ENCODE data around the gene MYCBP. TPM values are rescaled to one million over a fixed set of nuclear protein-coding genes. Genes with fewer than 3 reads are reported as not detected.

The MYCBP gene
- total and polyA plus RNA-seq, 2 experiments from 2014 or later, result 33.6 to 82.3 TPM

DNA sequence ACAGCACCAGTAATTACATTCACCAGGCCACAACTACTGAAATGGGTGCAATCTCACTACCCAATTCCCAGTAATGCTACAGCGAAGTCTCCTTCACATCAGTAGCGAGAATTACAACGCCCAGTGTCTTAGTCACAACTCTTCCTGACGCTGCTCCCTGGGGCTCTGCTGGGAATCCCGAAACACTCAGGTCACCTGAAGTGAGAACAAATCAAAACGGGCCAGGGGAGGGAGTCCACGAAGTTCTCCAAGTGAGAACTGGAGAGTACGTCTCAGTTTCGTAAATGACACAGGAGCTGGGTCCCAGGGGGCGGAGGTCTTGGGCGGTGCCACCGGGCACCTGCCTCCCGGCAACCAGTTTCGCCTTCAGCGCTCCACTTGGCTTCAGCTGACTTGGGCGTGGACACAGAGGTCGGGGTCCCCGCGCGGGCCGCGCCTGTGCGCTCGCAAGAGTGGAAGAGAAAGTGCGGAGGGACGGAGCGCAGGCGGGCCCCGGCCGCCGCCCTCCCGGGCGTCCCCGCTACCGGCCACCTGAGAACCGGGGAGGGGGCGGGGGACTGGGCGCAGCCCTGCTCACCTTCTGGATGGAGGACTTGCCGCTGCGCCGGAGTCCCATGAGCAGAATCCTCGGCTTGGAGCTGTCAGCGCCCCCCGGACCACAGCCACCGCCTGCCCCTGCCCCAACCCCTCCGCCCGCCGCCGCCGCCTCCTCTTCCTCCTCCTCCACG is 14.2 kb downstream of the MYCBP start (continued):
- TF ChIP-seq STAT1 (IDR thresholded peaks at IDR 0.05; ENCODE audit: unreplicated experiment) (no peak), JUNB (IDR thresholded peaks at IDR 0.05; ENCODE audit: unreplicated experiment) (no peak), NANOG (IDR thresholded peaks at IDR 0.05; ENCODE audit: borderline replicate concordance) (no peak), CREB1 (CRISPR knock-in tag; IDR thresholded peaks at IDR 0.05; ENCODE audit: low read depth) (no peak), ZNF114 (CRISPR knock-in tag; IDR thresholded peaks at IDR 0.05) (no peak), EZH2 (IDR thresholded peaks at IDR 0.05; ENCODE audit: low read depth, unreplicated experiment) (no peak)
- TF ChIP-seq, protein P1, sequence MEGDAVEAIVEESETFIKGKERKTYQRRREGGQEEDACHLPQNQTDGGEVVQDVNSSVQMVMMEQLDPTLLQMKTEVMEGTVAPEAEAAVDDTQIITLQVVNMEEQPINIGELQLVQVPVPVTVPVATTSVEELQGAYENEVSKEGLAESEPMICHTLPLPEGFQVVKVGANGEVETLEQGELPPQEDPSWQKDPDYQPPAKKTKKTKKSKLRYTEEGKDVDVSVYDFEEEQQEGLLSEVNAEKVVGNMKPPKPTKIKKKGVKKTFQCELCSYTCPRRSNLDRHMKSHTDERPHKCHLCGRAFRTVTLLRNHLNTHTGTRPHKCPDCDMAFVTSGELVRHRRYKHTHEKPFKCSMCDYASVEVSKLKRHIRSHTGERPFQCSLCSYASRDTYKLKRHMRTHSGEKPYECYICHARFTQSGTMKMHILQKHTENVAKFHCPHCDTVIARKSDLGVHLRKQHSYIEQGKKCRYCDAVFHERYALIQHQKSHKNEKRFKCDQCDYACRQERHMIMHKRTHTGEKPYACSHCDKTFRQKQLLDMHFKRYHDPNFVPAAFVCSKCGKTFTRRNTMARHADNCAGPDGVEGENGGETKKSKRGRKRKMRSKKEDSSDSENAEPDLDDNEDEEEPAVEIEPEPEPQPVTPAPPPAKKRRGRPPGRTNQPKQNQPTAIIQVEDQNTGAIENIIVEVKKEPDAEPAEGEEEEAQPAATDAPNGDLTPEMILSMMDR (conservative IDR thresholded peaks at IDR 0.05; ENCODE audit: low read depth in 2 of 2), result no peak
- TF ChIP-seq, protein P2, sequence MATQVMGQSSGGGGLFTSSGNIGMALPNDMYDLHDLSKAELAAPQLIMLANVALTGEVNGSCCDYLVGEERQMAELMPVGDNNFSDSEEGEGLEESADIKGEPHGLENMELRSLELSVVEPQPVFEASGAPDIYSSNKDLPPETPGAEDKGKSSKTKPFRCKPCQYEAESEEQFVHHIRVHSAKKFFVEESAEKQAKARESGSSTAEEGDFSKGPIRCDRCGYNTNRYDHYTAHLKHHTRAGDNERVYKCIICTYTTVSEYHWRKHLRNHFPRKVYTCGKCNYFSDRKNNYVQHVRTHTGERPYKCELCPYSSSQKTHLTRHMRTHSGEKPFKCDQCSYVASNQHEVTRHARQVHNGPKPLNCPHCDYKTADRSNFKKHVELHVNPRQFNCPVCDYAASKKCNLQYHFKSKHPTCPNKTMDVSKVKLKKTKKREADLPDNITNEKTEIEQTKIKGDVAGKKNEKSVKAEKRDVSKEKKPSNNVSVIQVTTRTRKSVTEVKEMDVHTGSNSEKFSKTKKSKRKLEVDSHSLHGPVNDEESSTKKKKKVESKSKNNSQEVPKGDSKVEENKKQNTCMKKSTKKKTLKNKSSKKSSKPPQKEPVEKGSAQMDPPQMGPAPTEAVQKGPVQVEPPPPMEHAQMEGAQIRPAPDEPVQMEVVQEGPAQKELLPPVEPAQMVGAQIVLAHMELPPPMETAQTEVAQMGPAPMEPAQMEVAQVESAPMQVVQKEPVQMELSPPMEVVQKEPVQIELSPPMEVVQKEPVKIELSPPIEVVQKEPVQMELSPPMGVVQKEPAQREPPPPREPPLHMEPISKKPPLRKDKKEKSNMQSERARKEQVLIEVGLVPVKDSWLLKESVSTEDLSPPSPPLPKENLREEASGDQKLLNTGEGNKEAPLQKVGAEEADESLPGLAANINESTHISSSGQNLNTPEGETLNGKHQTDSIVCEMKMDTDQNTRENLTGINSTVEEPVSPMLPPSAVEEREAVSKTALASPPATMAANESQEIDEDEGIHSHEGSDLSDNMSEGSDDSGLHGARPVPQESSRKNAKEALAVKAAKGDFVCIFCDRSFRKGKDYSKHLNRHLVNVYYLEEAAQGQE (IDR thresholded peaks at IDR 0.05; ENCODE audit: unreplicated experiment), result no peak

DNA sequence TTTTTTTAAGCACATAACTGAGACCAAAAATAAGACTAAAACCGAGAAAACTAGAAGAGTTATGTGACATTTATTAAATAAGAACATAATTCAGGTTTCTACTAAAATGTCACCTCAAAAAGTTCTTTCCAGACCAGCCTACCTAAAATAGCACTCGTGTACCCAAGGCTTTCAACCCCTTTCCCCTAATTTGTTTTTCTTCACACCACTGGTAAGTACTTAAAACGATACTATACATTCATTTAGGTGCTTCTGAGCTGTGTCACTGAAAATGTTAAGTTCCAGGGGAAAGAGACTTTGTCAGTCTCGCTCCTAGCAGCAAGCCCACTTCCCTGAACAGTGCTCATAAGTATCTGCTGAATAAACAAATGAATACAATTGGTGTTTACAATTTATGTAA is 20.4 kb downstream of the MYCBP start:
- Mint-ChIP-seq H3K27me3 (ENCODE audit: insufficient read depth, low read depth, poor library complexity) (no peaks in the 10 kb centered on the region), H3K36me3 (ENCODE audit: low read depth) (peaks cover 24% of the 10 kb centered on the region; the same call in 2 of the 3 replicates), H3K9me3 (no peaks in the 10 kb centered on the region), H3K27ac (no peak overlapping the region), H3K4me3 (no peak overlapping the region), H3K4me1 (0 out of 3 replicates have a peak, but pooled peaks cover 2% of the 10 kb centered on the region)
- H3K4me2 ChIP-seq, result no peak overlapping the region
- DNase-seq (ENCODE audit: low spot score) (no peak), ATAC-seq (no peak)
- H3K4me1 ChIP-seq (ENCODE audit: insufficient read depth), result no peaks in the 10 kb centered on the region
- H3K9me2 ChIP-seq (ENCODE audit: insufficient read depth), result no peaks in the 10 kb centered on the region
- H4K20me1 ChIP-seq (replicated peaks; ENCODE audit: insufficient read depth), result peaks cover 19% of the 10 kb centered on the region; the same call in 1 of the 2 replicates
- no peak overlapping the region for H3K27ac ChIP-seq (ENCODE audit: low read depth)
- no peak overlapping the region for H2AFZ ChIP-seq
- H3K79me2 ChIP-seq (replicated peaks; ENCODE audit: insufficient read depth), result peaks cover 16% of the 10 kb centered on the region
- H3K4me3 ChIP-seq, result no peak overlapping the region
- no peaks in the 10 kb centered on the region for H3F3A ChIP-seq (replicated peaks; ENCODE audit: low read depth)
- H3K27me3 ChIP-seq (ENCODE audit: insufficient read depth), result no peaks in the 10 kb centered on the region
- H3K36me3 ChIP-seq (ENCODE audit: insufficient read depth), result peaks cover 44% of the 10 kb centered on the region; the same call in 1 of the 2 replicates
- TF ChIP-seq CREB1 (CRISPR knock-in tag; IDR thresholded peaks at IDR 0.05; ENCODE audit: low read depth) (no peak), ZNF331 (CRISPR knock-in tag; IDR thresholded peaks at IDR 0.05; ENCODE audit: low read depth) (no peak), ZNF114 (CRISPR knock-in tag; IDR thresholded peaks at IDR 0.05) (no peak)
- TF ChIP-seq, protein P1 (conservative IDR thresholded peaks at IDR 0.05; ENCODE audit: low read depth in 2 of 2), result no peak
- TF ChIP-seq, protein P3, sequence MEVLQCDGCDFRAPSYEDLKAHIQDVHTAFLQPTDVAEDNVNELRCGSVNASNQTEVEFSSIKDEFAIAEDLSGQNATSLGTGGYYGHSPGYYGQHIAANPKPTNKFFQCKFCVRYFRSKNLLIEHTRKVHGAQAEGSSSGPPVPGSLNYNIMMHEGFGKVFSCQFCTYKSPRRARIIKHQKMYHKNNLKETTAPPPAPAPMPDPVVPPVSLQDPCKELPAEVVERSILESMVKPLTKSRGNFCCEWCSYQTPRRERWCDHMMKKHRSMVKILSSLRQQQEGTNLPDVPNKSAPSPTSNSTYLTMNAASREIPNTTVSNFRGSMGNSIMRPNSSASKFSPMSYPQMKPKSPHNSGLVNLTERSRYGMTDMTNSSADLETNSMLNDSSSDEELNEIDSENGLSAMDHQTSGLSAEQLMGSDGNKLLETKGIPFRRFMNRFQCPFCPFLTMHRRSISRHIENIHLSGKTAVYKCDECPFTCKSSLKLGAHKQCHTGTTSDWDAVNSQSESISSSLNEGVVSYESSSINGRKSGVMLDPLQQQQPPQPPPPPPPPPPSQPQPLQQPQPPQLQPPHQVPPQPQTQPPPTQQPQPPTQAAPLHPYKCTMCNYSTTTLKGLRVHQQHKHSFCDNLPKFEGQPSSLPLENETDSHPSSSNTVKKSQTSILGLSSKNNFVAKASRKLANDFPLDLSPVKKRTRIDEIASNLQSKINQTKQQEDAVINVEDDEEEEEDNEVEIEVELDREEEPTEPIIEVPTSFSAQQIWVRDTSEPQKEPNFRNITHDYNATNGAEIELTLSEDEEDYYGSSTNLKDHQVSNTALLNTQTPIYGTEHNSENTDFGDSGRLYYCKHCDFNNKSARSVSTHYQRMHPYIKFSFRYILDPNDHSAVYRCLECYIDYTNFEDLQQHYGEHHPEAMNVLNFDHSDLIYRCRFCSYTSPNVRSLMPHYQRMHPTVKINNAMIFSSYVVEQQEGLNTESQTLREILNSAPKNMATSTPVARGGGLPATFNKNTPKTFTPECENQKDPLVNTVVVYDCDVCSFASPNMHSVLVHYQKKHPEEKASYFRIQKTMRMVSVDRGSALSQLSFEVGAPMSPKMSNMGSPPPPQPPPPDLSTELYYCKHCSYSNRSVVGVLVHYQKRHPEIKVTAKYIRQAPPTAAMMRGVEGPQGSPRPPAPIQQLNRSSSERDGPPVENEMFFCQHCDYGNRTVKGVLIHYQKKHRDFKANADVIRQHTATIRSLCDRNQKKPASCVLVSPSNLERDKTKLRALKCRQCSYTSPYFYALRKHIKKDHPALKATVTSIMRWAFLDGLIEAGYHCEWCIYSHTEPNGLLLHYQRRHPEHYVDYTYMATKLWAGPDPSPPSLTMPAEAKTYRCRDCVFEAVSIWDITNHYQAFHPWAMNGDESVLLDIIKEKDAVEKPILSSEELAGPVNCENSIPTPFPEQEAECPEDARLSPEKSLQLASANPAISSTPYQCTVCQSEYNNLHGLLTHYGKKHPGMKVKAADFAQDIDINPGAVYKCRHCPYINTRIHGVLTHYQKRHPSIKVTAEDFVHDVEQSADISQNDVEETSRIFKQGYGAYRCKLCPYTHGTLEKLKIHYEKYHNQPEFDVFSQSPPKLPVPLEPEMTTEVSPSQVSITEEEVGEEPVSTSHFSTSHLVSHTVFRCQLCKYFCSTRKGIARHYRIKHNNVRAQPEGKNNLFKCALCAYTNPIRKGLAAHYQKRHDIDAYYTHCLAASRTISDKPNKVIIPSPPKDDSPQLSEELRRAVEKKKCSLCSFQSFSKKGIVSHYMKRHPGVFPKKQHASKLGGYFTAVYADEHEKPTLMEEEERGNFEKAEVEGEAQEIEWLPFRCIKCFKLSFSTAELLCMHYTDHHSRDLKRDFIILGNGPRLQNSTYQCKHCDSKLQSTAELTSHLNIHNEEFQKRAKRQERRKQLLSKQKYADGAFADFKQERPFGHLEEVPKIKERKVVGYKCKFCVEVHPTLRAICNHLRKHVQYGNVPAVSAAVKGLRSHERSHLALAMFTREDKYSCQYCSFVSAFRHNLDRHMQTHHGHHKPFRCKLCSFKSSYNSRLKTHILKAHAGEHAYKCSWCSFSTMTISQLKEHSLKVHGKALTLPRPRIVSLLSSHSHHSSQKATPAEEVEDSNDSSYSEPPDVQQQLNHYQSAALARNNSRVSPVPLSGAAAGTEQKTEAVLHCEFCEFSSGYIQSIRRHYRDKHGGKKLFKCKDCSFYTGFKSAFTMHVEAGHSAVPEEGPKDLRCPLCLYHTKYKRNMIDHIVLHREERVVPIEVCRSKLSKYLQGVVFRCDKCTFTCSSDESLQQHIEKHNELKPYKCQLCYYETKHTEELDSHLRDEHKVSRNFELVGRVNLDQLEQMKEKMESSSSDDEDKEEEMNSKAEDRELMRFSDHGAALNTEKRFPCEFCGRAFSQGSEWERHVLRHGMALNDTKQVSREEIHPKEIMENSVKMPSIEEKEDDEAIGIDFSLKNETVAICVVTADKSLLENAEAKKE (CRISPR knock-in tag; IDR thresholded peaks at IDR 0.05), result no peak

Data from GM23338 (cell line).